ENCODE measurements around the gene PDE4A. TPM values are rescaled to one million over a fixed set of nuclear protein-coding genes. Genes with fewer than 3 reads are reported as not detected.

PDE4A gene
- total and polyA plus RNA-seq, 2 of the 8 experiments (the other 6 are each of a cell fraction or from before 2014, with no cell fraction given) = 2.0 to 4.4 TPM

DNA sequence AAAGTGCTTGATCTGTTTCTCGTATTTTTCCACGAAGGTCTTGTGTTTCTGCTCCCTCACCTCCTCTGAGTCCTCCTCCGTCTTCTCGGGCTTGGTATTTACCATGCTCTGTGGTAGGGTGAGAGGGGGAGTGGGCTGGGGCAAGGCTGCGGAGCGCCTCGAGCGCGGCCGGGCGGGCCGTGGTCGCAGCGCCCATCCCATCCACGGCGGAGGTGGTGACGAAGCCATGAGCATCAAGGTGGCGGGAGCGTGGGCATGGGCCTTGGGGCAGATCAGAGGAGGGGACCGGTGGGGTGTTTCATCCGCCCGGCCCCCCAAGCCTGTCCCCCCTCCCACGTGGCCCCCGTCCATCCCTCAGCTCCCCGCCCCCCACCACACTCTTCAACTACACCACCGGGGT, 24.9 kb upstream of the PDE4A start (continued):
- TF ChIP-seq, protein P1, sequence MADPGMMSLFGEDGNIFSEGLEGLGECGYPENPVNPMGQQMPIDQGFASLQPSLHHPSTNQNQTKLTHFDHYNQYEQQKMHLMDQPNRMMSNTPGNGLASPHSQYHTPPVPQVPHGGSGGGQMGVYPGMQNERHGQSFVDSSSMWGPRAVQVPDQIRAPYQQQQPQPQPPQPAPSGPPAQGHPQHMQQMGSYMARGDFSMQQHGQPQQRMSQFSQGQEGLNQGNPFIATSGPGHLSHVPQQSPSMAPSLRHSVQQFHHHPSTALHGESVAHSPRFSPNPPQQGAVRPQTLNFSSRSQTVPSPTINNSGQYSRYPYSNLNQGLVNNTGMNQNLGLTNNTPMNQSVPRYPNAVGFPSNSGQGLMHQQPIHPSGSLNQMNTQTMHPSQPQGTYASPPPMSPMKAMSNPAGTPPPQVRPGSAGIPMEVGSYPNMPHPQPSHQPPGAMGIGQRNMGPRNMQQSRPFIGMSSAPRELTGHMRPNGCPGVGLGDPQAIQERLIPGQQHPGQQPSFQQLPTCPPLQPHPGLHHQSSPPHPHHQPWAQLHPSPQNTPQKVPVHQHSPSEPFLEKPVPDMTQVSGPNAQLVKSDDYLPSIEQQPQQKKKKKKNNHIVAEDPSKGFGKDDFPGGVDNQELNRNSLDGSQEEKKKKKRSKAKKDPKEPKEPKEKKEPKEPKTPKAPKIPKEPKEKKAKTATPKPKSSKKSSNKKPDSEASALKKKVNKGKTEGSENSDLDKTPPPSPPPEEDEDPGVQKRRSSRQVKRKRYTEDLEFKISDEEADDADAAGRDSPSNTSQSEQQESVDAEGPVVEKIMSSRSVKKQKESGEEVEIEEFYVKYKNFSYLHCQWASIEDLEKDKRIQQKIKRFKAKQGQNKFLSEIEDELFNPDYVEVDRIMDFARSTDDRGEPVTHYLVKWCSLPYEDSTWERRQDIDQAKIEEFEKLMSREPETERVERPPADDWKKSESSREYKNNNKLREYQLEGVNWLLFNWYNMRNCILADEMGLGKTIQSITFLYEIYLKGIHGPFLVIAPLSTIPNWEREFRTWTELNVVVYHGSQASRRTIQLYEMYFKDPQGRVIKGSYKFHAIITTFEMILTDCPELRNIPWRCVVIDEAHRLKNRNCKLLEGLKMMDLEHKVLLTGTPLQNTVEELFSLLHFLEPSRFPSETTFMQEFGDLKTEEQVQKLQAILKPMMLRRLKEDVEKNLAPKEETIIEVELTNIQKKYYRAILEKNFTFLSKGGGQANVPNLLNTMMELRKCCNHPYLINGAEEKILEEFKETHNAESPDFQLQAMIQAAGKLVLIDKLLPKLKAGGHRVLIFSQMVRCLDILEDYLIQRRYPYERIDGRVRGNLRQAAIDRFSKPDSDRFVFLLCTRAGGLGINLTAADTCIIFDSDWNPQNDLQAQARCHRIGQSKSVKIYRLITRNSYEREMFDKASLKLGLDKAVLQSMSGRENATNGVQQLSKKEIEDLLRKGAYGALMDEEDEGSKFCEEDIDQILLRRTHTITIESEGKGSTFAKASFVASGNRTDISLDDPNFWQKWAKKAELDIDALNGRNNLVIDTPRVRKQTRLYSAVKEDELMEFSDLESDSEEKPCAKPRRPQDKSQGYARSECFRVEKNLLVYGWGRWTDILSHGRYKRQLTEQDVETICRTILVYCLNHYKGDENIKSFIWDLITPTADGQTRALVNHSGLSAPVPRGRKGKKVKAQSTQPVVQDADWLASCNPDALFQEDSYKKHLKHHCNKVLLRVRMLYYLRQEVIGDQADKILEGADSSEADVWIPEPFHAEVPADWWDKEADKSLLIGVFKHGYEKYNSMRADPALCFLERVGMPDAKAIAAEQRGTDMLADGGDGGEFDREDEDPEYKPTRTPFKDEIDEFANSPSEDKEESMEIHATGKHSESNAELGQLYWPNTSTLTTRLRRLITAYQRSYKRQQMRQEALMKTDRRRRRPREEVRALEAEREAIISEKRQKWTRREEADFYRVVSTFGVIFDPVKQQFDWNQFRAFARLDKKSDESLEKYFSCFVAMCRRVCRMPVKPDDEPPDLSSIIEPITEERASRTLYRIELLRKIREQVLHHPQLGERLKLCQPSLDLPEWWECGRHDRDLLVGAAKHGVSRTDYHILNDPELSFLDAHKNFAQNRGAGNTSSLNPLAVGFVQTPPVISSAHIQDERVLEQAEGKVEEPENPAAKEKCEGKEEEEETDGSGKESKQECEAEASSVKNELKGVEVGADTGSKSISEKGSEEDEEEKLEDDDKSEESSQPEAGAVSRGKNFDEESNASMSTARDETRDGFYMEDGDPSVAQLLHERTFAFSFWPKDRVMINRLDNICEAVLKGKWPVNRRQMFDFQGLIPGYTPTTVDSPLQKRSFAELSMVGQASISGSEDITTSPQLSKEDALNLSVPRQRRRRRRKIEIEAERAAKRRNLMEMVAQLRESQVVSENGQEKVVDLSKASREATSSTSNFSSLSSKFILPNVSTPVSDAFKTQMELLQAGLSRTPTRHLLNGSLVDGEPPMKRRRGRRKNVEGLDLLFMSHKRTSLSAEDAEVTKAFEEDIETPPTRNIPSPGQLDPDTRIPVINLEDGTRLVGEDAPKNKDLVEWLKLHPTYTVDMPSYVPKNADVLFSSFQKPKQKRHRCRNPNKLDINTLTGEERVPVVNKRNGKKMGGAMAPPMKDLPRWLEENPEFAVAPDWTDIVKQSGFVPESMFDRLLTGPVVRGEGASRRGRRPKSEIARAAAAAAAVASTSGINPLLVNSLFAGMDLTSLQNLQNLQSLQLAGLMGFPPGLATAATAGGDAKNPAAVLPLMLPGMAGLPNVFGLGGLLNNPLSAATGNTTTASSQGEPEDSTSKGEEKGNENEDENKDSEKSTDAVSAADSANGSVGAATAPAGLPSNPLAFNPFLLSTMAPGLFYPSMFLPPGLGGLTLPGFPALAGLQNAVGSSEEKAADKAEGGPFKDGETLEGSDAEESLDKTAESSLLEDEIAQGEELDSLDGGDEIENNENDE (IDR thresholded peaks at IDR 0.05; ENCODE audit: insufficient replicate concordance, low read length) = no peak
- TF ChIP-seq TBP (IDR thresholded peaks at IDR 0.05; ENCODE audit: low read depth, low read length) = no peak

Measured in H1 (cell line).